Spleen (tissue), 7 donors: ENCODE results near the gene KRTAP5-1.

ENCODE experiments used
- CTCF ChIP-seq, 11 experiments: fragments of 200-600 bp in 7 of 11; fragments of 450-650 bp in 4 of 11; sonication (generic) in 4 of 11; IDR thresholded peaks in 8 of 11; conservative IDR thresholded peaks in 3 of 11; 1 replicate in 7 of 11; 2 replicates in 4 of 11; pipeline versions ENCODE4 v1.4.0 to v1.8.0; 2016 to 2021; ENCODE audit warnings: antibody characterized with exemption in 11 of 11, inconsistent platforms in 4 of 11, mild to moderate bottlenecking in 1 of 11
- POLR2AphosphoS5 ChIP-seq, 3 donors: sonication (generic); formaldehyde crosslinking; IDR thresholded peaks; one replicate each; pipeline ENCODE4 v1.5.1; 2017; ENCODE audit warnings: antibody characterized with exemption in 3 of 3
- donor health status: DM: no; HTN: no; CAD: no; lungs with moderate emphysema.
- donor health status: DM: no; HTN: no; CAD: no.
- donor health status: DM: no; HTN: no; CAD: no.

GRCh38 chr11:1565173-1565903, 19.7 kb downstream of the KRTAP5-1 start:
- TF ChIP-seq POLR2AphosphoS5 (IDR thresholded peaks at IDR 0.05): no peak
- TF ChIP-seq CTCF (IDR thresholded peaks at IDR 0.05 in 8 of 11, conservative IDR thresholded peaks at IDR 0.05 in 3 of 11): no peak
